ENCODE data around the gene FAF1. TPM values are rescaled to one million over a fixed set of nuclear protein-coding genes. Genes with fewer than 3 reads are reported as not detected.

The FAF1 gene
- total RNA-seq, 1 donor from 2014 or later: 52.0 TPM

- Mint-ChIP-seq H3K27me3 (ENCODE audit: unreplicated experiment) (peaks cover 83% of the 10 kb centered on the region), H3K9me3 (ENCODE audit: unreplicated experiment) (peaks cover 2% of the 10 kb centered on the region), H3K27ac (ENCODE audit: unreplicated experiment) (no peak overlapping the region), H3K4me3 (ENCODE audit: unreplicated experiment) (peak overlapping the region; percentile 22), H3K4me1 (ENCODE audit: unreplicated experiment) (peaks cover 45% of the 10 kb centered on the region), H3K36me3 (ENCODE audit: unreplicated experiment) (peaks cover 5% of the 10 kb centered on the region)
- no peak for DNase-seq (ENCODE audit: extremely low spot score, unreplicated experiment)
- TF ChIP-seq CTCF (IDR thresholded peaks at IDR 0.05): no peak
Observed at GRCh38 chr1:50417946-50418599, 542.0 kb downstream of the FAF1 start.

- H3K4me3 Mint-ChIP-seq (ENCODE audit: unreplicated experiment): peak overlapping the region; percentile 56
- DNase-seq (ENCODE audit: extremely low spot score, unreplicated experiment): no peak
- peaks cover 6% of the 10 kb centered on the region for H3K9me3 Mint-ChIP-seq (ENCODE audit: unreplicated experiment)
- no peak overlapping the region for H3K27ac Mint-ChIP-seq (ENCODE audit: unreplicated experiment)
- peaks cover 83% of the 10 kb centered on the region for H3K27me3 Mint-ChIP-seq (ENCODE audit: unreplicated experiment)
- peaks cover 5% of the 10 kb centered on the region for H3K36me3 Mint-ChIP-seq (ENCODE audit: unreplicated experiment)
- no peak for TF ChIP-seq CTCF (IDR thresholded peaks at IDR 0.05)
- peaks cover 42% of the 10 kb centered on the region for H3K4me1 Mint-ChIP-seq (ENCODE audit: unreplicated experiment)
Observed at GRCh38 chr1:50417507-50417906, 542.6 kb downstream of the FAF1 start.

- TF ChIP-seq CTCF (IDR thresholded peaks at IDR 0.05): no peak
- Mint-ChIP-seq H3K27me3 (ENCODE audit: unreplicated experiment) (peaks cover 79% of the 10 kb centered on the region), H3K27ac (ENCODE audit: unreplicated experiment) (no peak overlapping the region), H3K4me1 (ENCODE audit: unreplicated experiment) (peaks cover 36% of the 10 kb centered on the region), H3K36me3 (ENCODE audit: unreplicated experiment) (peaks cover 4% of the 10 kb centered on the region), H3K4me3 (ENCODE audit: unreplicated experiment) (peak overlapping the region; percentile 19), H3K9me3 (ENCODE audit: unreplicated experiment) (peaks cover 6% of the 10 kb centered on the region)
- no peak for DNase-seq (ENCODE audit: extremely low spot score, unreplicated experiment)
Observed at GRCh38 chr1:50416553-50417453, 543.3 kb downstream of the FAF1 start.

GRCh38 chr1:50416150-50416527 is 543.9 kb downstream of the FAF1 start:
- peak overlapping the region; percentile 8 for H3K4me3 Mint-ChIP-seq (ENCODE audit: unreplicated experiment)
- H3K9me3 Mint-ChIP-seq (ENCODE audit: unreplicated experiment): peaks cover 6% of the 10 kb centered on the region
- TF ChIP-seq CTCF (IDR thresholded peaks at IDR 0.05): no peak
- peaks cover 32% of the 10 kb centered on the region for H3K4me1 Mint-ChIP-seq (ENCODE audit: unreplicated experiment)
- peaks cover 79% of the 10 kb centered on the region for H3K27me3 Mint-ChIP-seq (ENCODE audit: unreplicated experiment)
- H3K36me3 Mint-ChIP-seq (ENCODE audit: unreplicated experiment): peaks cover 2% of the 10 kb centered on the region
- H3K27ac Mint-ChIP-seq (ENCODE audit: unreplicated experiment): no peak overlapping the region
- no peak for DNase-seq (ENCODE audit: extremely low spot score, unreplicated experiment)
